ENCODE measurements around the gene CEMIP. TPM values are rescaled to one million over a fixed set of nuclear protein-coding genes. Genes with fewer than 3 reads are reported as not detected.

Gene CEMIP
- total RNA-seq, 2 donors from 2014 or later = 1.6 TPM; not detected in 1

DNA sequence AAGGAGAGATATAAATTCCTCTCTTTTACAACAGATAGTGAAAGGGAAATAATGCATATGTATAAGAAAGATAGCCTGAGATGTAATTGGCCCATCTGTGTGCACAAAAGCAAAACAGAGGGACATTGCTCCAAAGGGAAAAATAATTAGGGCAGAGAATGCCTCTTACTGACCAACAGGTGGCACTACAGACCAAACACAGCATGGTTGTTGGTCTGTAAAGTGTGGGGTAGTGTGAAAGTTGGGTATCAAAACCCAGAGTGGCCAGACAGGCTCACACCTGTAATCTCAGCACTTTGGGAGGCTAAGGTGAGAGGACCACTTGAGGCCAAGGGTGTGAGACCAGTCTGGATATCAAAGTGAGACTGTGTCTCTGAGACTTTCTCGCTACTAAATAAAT, 217.1 kb downstream of the CEMIP start:
- ATAC-seq (no peak), DNase-seq (no peak)
- WGBS, 2 donors = 100% methylated on average over 1 of the region's 1 CpG
- Histone ChIP-seq H3K36me3 (replicated peaks in 1 of 2; ENCODE audit: insufficient read depth in 1 of 2, low read depth in 2 of 2) (no peaks in the 10 kb centered on the region), H3K9me3 (no peaks in the 10 kb centered on the region), H3K4me1 (peaks cover 14% of the 10 kb centered on the region), H3K27me3 (no peaks in the 10 kb centered on the region), H3K4me3 (no peak overlapping the region), H3K27ac (no peak overlapping the region)
- TF ChIP-seq POLR2A (IDR thresholded peaks at IDR 0.05) (no peak), CTCF (IDR thresholded peaks at IDR 0.05) (peak in 6 of 7 experiments; percentile 20 to 49 (median 36))
- intact Hi-C loops (cut with DNase I) = no loop called here

- Histone ChIP-seq H3K4me3 (no peak overlapping the region), H3K36me3 (replicated peaks in 1 of 2; ENCODE audit: insufficient read depth in 1 of 2, low read depth in 2 of 2) (no peaks in the 10 kb centered on the region), H3K27me3 (no peaks in the 10 kb centered on the region), H3K27ac (no peak overlapping the region), H3K4me1 (peaks cover 14% of the 10 kb centered on the region), H3K9me3 (no peaks in the 10 kb centered on the region)
- DNase-seq = no peak
- 86 to 100% methylated on average over 1 of the region's 1 CpG for WGBS, 2 donors
- no peak for TF ChIP-seq POLR2A (IDR thresholded peaks at IDR 0.05)
- TF ChIP-seq CTCF (IDR thresholded peaks at IDR 0.05) = no peak
- ATAC-seq = no peak
- intact Hi-C loops (cut with DNase I) = no loop called here
These were observed 218.5 kb downstream of the CEMIP start for GRCh38 chr15:80997692-80998091.

GRCh38 chr15:80998251-80998650, 219.1 kb downstream of the CEMIP start:
- 71 to 91% methylated on average over 1 of the region's 1 CpG for WGBS, 2 donors
- peak overlapping the region in 3 of 4 donors; percentile 18 to 97 (median 22) for H3K27ac ChIP-seq
- DNase-seq = no peak
- no peak for TF ChIP-seq POLR2A (IDR thresholded peaks at IDR 0.05)
- no peak for TF ChIP-seq CTCF (IDR thresholded peaks at IDR 0.05)
- H3K4me3 ChIP-seq = no peak overlapping the region
- no peak for ATAC-seq
- intact Hi-C loops (cut with DNase I) = no loop called here
- no peaks in the 10 kb centered on the region for H3K27me3 ChIP-seq
- no peaks in the 10 kb centered on the region for H3K9me3 ChIP-seq
- H3K36me3 ChIP-seq (replicated peaks in 1 of 2; ENCODE audit: insufficient read depth in 1 of 2, low read depth in 2 of 2) = no peaks in the 10 kb centered on the region
- peaks cover 19% of the 10 kb centered on the region for H3K4me1 ChIP-seq

GRCh38 chr15:80999623-81000036, 220.5 kb downstream of the CEMIP start:
- H3K27me3 ChIP-seq = no peaks in the 10 kb centered on the region
- peak overlapping the region in 1 of 2 donors; percentile 92 for H3K4me3 ChIP-seq
- intact Hi-C loops (cut with DNase I) = no loop called here
- H3K27ac ChIP-seq = peak overlapping the region; percentile 95 to 98 (median 97)
- WGBS, 2 donors = 21 to 32% methylated on average over 13 of the region's 13 CpGs
- no peak for TF ChIP-seq CTCF (IDR thresholded peaks at IDR 0.05)
- peak; percentile 55 to 90 (median 85) for TF ChIP-seq POLR2A (IDR thresholded peaks at IDR 0.05)
- ATAC-seq = peak; percentile 71
- no peaks in the 10 kb centered on the region for H3K9me3 ChIP-seq
- peaks cover 33% of the 10 kb centered on the region for H3K4me1 ChIP-seq
- no peaks in the 10 kb centered on the region for H3K36me3 ChIP-seq (replicated peaks in 1 of 2; ENCODE audit: insufficient read depth in 1 of 2, low read depth in 2 of 2)
- peak; percentile 84 to 93 (median 90) for DNase-seq

DNA sequence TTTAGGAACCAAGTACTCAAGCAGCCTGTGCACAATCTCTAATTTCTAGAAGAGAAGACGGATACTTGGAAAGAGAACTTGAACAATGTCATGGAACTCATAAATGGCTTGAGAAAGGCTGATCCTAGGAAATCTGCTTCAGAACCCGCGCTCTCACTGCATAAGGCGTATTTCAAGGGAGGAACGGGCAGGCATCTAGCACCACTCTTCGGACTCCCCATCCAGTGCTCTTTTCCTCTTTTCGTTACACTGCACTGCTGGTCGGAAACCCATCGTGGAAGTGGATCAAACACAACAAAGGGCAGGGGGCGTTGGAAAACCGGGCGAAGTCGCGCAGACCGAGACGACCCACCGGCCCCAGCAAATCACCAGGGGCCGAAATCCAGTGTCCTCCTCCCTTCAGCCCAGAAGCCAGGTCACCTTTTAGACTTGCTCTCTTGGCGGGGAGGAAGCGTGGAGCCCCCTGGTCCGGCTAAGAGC, 221.0 kb downstream of the CEMIP start:
- Histone ChIP-seq H3K27ac (peak overlapping the region; percentile 95 to 98 (median 97)), H3K4me1 (peaks cover 37% of the 10 kb centered on the region), H3K27me3 (no peaks in the 10 kb centered on the region), H3K9me3 (no peaks in the 10 kb centered on the region), H3K4me3 (peak overlapping the region; percentile 55 to 92), H3K36me3 (replicated peaks in 1 of 2; ENCODE audit: insufficient read depth in 1 of 2, low read depth in 2 of 2) (no peaks in the 10 kb centered on the region)
- ATAC-seq (peak; percentile 2), DNase-seq (peak in 1 of 4 donors; percentile 18)
- 3 to 6% methylated on average over 20 to 21 of the region's 21 CpGs for WGBS, 2 donors
- intact Hi-C loops (cut with DNase I) = no loop called here
- TF ChIP-seq POLR2A (IDR thresholded peaks at IDR 0.05) (no peak), CTCF (IDR thresholded peaks at IDR 0.05) (no peak)
